ENCODE data around the gene KIF3B. TPM values are rescaled to one million over a fixed set of nuclear protein-coding genes. Genes with fewer than 3 reads are reported as not detected.
"Not testable (repeated sequence)": the region's sequence is repeated elsewhere in the genome, so short reads cannot be mapped to it uniquely, and the experiment has no call there.

Gene KIF3B
- total RNA-seq, 6 experiments from 2014 or later: 29.9 to 33.7 (median 31.9) TPM

DNA sequence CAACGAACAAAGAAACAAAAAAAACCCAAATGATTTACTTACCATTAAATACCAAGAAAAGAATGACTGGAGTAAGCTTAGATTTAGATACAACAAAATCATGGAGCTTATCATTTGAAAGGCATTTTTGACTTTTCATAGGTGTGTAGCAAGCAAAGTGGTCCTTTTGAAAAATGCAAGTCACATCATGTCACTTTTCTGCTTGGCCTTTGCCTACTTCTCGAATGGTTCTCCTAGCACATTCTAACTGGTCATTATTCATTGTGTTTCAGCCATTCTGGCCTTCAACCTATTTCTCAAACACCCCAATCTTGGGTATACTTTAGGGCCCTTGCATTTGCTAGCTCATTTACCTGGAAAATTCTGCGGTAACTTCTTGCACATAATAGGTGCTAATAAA is 103.3 kb downstream of the KIF3B start:
- TF ChIP-seq, protein P1, sequence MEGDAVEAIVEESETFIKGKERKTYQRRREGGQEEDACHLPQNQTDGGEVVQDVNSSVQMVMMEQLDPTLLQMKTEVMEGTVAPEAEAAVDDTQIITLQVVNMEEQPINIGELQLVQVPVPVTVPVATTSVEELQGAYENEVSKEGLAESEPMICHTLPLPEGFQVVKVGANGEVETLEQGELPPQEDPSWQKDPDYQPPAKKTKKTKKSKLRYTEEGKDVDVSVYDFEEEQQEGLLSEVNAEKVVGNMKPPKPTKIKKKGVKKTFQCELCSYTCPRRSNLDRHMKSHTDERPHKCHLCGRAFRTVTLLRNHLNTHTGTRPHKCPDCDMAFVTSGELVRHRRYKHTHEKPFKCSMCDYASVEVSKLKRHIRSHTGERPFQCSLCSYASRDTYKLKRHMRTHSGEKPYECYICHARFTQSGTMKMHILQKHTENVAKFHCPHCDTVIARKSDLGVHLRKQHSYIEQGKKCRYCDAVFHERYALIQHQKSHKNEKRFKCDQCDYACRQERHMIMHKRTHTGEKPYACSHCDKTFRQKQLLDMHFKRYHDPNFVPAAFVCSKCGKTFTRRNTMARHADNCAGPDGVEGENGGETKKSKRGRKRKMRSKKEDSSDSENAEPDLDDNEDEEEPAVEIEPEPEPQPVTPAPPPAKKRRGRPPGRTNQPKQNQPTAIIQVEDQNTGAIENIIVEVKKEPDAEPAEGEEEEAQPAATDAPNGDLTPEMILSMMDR (IDR thresholded peaks at IDR 0.05): no peak
- peaks cover 27% of the 10 kb centered on the region for H3K4me1 Mint-ChIP-seq (ENCODE audit: low read depth)
- no peaks in the 10 kb centered on the region for H3K9me3 Mint-ChIP-seq
- H3K4me3 Mint-ChIP-seq: no peak overlapping the region
- H3K36me3 Mint-ChIP-seq (ENCODE audit: low read depth): peaks cover 5% of the 10 kb centered on the region
- no peak for DNase-seq
- H3K27ac Mint-ChIP-seq: no peak overlapping the region
- H3K27me3 Mint-ChIP-seq (ENCODE audit: insufficient read depth): no peaks in the 10 kb centered on the region

DNA sequence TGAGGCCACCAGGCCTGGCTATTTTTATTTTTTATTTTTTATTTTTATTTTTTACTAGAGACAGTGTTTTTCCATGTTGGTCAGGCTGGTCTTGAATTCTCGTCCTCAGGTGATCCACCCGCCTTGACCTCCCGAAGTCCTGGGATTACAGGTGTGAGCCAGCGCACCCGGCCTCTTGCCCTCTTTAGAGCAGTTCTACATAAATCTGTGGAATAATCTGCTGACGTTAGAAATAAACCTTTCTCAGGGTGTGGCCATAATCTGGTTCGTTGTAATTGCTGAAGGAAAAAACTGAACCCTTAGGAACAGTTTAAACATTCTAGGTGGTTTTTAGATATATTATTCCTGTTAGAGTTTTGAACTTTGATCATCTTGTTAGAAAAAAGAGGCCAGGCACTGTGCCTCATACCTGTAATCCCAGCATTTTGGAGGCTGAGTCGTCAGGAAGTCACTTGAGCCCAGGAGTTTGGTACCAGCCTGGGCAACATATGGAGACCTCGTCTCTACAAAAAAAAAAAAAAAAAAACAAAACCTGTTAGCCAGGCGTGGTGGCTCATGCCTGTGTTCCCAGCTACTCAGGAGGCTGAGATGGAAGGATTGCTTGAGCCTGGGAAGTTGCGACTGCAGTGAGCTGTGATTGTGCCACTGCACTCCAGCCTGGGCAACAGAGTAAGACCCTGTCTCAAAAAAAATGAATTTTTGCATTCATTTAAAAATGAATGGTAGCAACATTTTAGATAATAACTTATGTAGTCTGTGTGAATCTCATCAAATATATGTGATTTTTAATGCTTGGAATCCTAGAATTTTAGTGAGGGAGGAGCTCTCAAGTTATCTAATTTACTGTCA is 104.9 kb downstream of the KIF3B start:
- Mint-ChIP-seq H3K4me1 (ENCODE audit: low read depth) (peaks cover 41% of the 10 kb centered on the region), H3K36me3 (ENCODE audit: low read depth) (peaks cover 5% of the 10 kb centered on the region), H3K4me3 (no peak overlapping the region), H3K9me3 (no peaks in the 10 kb centered on the region), H3K27me3 (ENCODE audit: insufficient read depth) (no peaks in the 10 kb centered on the region), H3K27ac (no peak overlapping the region)
- DNase-seq: no peak
- TF ChIP-seq, protein P1 (IDR thresholded peaks at IDR 0.05): no peak

DNA sequence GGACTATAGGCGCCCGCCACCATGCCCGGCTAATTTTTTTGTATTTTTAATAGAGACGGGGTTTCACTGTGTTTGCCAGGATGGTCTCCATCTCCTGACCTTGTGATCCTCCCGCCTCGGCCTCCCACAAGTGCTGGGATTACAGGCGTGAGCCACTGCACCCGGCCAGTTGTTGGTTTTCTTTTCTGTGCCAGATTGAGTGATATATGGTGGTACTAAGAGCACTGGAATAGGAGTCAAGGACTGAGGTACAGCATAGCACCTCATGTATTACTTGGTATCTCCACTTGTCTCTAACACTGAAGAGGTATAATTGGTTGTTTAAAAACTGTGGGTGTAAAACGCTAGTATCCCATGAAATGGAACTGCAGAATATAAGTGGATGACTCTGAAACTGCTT is 106.0 kb downstream of the KIF3B start:
- not testable (repeated sequence) for H3K4me3 Mint-ChIP-seq; DNase-seq; H3K27ac Mint-ChIP-seq; H3K36me3 Mint-ChIP-seq (ENCODE audit: low read depth); H3K27me3 Mint-ChIP-seq (ENCODE audit: insufficient read depth); H3K9me3 Mint-ChIP-seq
- H3K4me1 Mint-ChIP-seq (ENCODE audit: low read depth): peaks cover 38% of the 10 kb centered on the region

Other genes starting within 250 kb of the KIF3B start
- gene HCK, start 225.4 kb upstream of the KIF3B start, total RNA-seq (2021; fragmentation: NEBNext Ultra II Directional; extraction: Animal tissue kit (Norgen Biotek cat#: 25700)): not detected
- 10 to 100 TPM; 54.8 to 73.9 (median 60.7) TPM for gene TM9SF4, start 167.9 kb upstream of the KIF3B start, total RNA-seq (2021; fragmentation: NEBNext Ultra II Directional; extraction: Animal tissue kit (Norgen Biotek cat#: 25700))
- gene PLAGL2, start 69.9 kb upstream of the KIF3B start, total RNA-seq (2021; fragmentation: NEBNext Ultra II Directional; extraction: Animal tissue kit (Norgen Biotek cat#: 25700)): 10 to 100 TPM in 2 of 6 experiments, 1 to 10 TPM in 4; 8.5 to 11.1 (median 9.5) TPM
- 10 to 100 TPM; 64.1 to 83.7 (median 74.6) TPM for gene POFUT1, start 69.8 kb upstream of the KIF3B start, total RNA-seq (2021; fragmentation: NEBNext Ultra II Directional; extraction: Animal tissue kit (Norgen Biotek cat#: 25700))
- 10 to 100 TPM; 49.0 to 62.4 (median 54.4) TPM for gene ASXL1, start 80.7 kb downstream of the KIF3B start, total RNA-seq (2021; fragmentation: NEBNext Ultra II Directional; extraction: Animal tissue kit (Norgen Biotek cat#: 25700))